Measurements from ENCODE around the gene CACNA1S.

Gene CACNA1S

DNA sequence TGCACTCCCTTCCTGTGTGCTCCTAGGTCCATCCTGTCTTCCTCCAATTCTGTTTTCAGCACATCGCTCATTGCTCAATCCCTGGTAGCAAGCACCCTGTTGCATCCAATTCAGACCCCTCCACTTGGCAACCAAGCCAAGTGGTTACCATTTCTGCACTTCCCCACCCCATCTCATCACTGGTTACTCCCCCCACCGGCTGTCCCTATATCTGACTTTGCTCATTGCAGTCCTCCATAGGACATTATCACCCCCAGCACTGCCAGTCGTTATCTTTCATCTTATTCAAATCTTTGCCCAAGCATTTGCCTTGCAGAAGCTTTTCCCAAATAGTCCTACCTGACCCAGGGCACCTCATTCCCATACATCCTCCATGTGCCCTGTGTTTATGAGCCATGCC, 44.1 kb upstream of the CACNA1S start:
- Histone ChIP-seq H3F3A (ENCODE audit: insufficient read depth, low read length) (no peaks in the 10 kb centered on the region), H3K4me1 (ENCODE audit: low read length) (peaks cover 7% of the 10 kb centered on the region; the same call in 1 of the 2 replicates), H3K9me2 (replicated peaks; ENCODE audit: insufficient read depth, low read length) (no peaks in the 10 kb centered on the region), H3K4me2 (ENCODE audit: low read depth, low read length) (no peak overlapping the region), H2AFZ (ENCODE audit: low read length) (no peak overlapping the region), H3K4me3 (ENCODE audit: low read length) (no peak overlapping the region), H3K27me3 (replicated peaks; ENCODE audit: insufficient read depth, low read length) (no peaks in the 10 kb centered on the region), H3K36me3 (replicated peaks; ENCODE audit: insufficient read depth, low read length) (no peaks in the 10 kb centered on the region), H4K20me1 (ENCODE audit: insufficient read depth, low read length) (no peaks in the 10 kb centered on the region), H3K79me2 (ENCODE audit: low read length) (peaks cover 9% of the 10 kb centered on the region), H3K27ac (ENCODE audit: low read length) (no peak overlapping the region), H3K9ac (ENCODE audit: low read length) (no peak overlapping the region), H3K9me3 (replicated peaks; ENCODE audit: insufficient read depth, low read length) (no peaks in the 10 kb centered on the region)
- no peak for DNase-seq
- TF ChIP-seq CTCF (IDR thresholded peaks at IDR 0.05; ENCODE audit: low read length), result no peak
- no peak for TF ChIP-seq EZH2phosphoT487 (IDR thresholded peaks at IDR 0.05; ENCODE audit: low read length)
- no peak for TF ChIP-seq EZH2 (optimal IDR thresholded peaks at IDR 0.05; ENCODE audit: low read depth, low read length)

DNA sequence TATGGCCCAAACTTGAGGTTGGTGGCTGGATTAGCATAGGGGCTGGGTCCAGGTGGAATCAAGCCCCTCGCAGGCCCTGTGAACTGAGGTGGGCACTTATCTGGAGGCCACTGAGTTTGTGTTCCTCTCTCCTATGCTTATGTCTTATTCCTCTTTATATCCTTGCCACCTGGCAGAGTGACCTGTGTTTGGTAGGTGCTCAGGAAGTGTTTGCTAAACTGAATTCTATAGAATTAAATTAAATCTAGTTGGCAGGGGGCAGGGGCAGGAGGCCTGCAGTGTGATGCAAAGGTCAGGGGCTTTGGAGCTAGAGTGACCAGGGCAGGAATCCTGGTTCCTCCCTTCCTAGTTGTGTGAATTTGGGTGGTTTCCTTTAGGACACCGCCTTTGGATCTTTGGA, 43.1 kb upstream of the CACNA1S start:
- H3F3A ChIP-seq (ENCODE audit: insufficient read depth, low read length), result no peaks in the 10 kb centered on the region
- H4K20me1 ChIP-seq (ENCODE audit: insufficient read depth, low read length), result no peaks in the 10 kb centered on the region
- no peak overlapping the region for H3K4me2 ChIP-seq (ENCODE audit: low read depth, low read length)
- H3K9me2 ChIP-seq (replicated peaks; ENCODE audit: insufficient read depth, low read length), result no peaks in the 10 kb centered on the region
- H3K4me3 ChIP-seq (ENCODE audit: low read length), result no peak overlapping the region
- H3K36me3 ChIP-seq (replicated peaks; ENCODE audit: insufficient read depth, low read length), result no peaks in the 10 kb centered on the region
- DNase-seq, result no peak
- H3K9me3 ChIP-seq (replicated peaks; ENCODE audit: insufficient read depth, low read length), result no peaks in the 10 kb centered on the region
- TF ChIP-seq EZH2phosphoT487 (IDR thresholded peaks at IDR 0.05; ENCODE audit: low read length) (no peak), CTCF (IDR thresholded peaks at IDR 0.05; ENCODE audit: low read length) (no peak), EZH2 (optimal IDR thresholded peaks at IDR 0.05; ENCODE audit: low read depth, low read length) (no peak)
- no peak overlapping the region for H3K9ac ChIP-seq (ENCODE audit: low read length)
- peaks cover 7% of the 10 kb centered on the region; the same call in 1 of the 2 replicates for H3K4me1 ChIP-seq (ENCODE audit: low read length)
- no peak overlapping the region for H3K27ac ChIP-seq (ENCODE audit: low read length)
- H2AFZ ChIP-seq (ENCODE audit: low read length), result no peak overlapping the region
- no peaks in the 10 kb centered on the region for H3K27me3 ChIP-seq (replicated peaks; ENCODE audit: insufficient read depth, low read length)
- peaks cover 9% of the 10 kb centered on the region for H3K79me2 ChIP-seq (ENCODE audit: low read length)

GRCh38 chr1:201154389-201155165, 42.4 kb upstream of the CACNA1S start, which contains the start of gene TMEM9:
TSS of gene TMEM9 (minus strand) at chr1:201154474. CDS start at chr1:201153923, 551 bp downstream.
- Histone ChIP-seq H3K27ac (ENCODE audit: low read length) (no peak within 1 kb of the TSS), H3K27me3 (replicated peaks; ENCODE audit: insufficient read depth, low read length) (no peaks in the 10 kb centered on the region), H3K4me3 (ENCODE audit: low read length) (peak within 1 kb of the TSS; percentile 92), H3K79me2 (ENCODE audit: low read length) (peaks cover 9% of the 10 kb centered on the region), H3K4me1 (ENCODE audit: low read length) (peaks cover 7% of the 10 kb centered on the region; the same call in 1 of the 2 replicates), H3K4me2 (ENCODE audit: low read depth, low read length) (peak within 1 kb of the TSS; percentile 96), H3K9me2 (replicated peaks; ENCODE audit: insufficient read depth, low read length) (no peaks in the 10 kb centered on the region), H3K36me3 (replicated peaks; ENCODE audit: insufficient read depth, low read length) (no peaks in the 10 kb centered on the region), H3K9me3 (replicated peaks; ENCODE audit: insufficient read depth, low read length) (no peaks in the 10 kb centered on the region), H2AFZ (ENCODE audit: low read length) (peak within 1 kb of the TSS; percentile 70), H4K20me1 (ENCODE audit: insufficient read depth, low read length) (no peaks in the 10 kb centered on the region), H3K9ac (ENCODE audit: low read length) (peak within 1 kb of the TSS; percentile 72), H3F3A (ENCODE audit: insufficient read depth, low read length) (no peaks in the 10 kb centered on the region)
- DNase-seq, result peak; percentile 99
- no peak for TF ChIP-seq EZH2 (optimal IDR thresholded peaks at IDR 0.05; ENCODE audit: low read depth, low read length)
- no peak for TF ChIP-seq CTCF (IDR thresholded peaks at IDR 0.05; ENCODE audit: low read length)
- TF ChIP-seq EZH2phosphoT487 (IDR thresholded peaks at IDR 0.05; ENCODE audit: low read length), result no peak

All from MM.1S (cell line).